ENCODE data around the gene BCL11B. TPM values are rescaled to one million over a fixed set of nuclear protein-coding genes. Genes with fewer than 3 reads are reported as not detected.

BCL11B gene
- total RNA-seq, 1 donor from 2014 or later: 0.16 TPM

- intact Hi-C loops (cut with DNase I): no loop called here
- no peak for DNase-seq (ENCODE audit: low spot score)
Observed at GRCh38 chr14:99155173-99156089, 116.6 kb downstream of the BCL11B start.

- intact Hi-C loops (cut with DNase I): no loop called here
- DNase-seq (ENCODE audit: low spot score): no peak
Observed at GRCh38 chr14:99150236-99150635, 121.8 kb downstream of the BCL11B start.

- intact Hi-C loops (cut with DNase I): no loop called here
- DNase-seq (ENCODE audit: low spot score): no peak
Observed at GRCh38 chr14:99148861-99149610, 123.0 kb downstream of the BCL11B start.

GRCh38 chr14:99148131-99148530 is 123.9 kb downstream of the BCL11B start:
- no peak for DNase-seq (ENCODE audit: low spot score)
- intact Hi-C loops (cut with DNase I): no loop called here

- DNase-seq (ENCODE audit: low spot score): no peak
- intact Hi-C loops (cut with DNase I): no loop called here
Observed at GRCh38 chr14:99147366-99147740, 124.6 kb downstream of the BCL11B start.

- DNase-seq (ENCODE audit: low spot score): no peak
- intact Hi-C loops (cut with DNase I): no loop called here
Observed at GRCh38 chr14:99146616-99147365, 125.2 kb downstream of the BCL11B start.

GRCh38 chr14:99145307-99145706 is 126.7 kb downstream of the BCL11B start:
- intact Hi-C loops (cut with DNase I): no loop called here
- DNase-seq (ENCODE audit: low spot score): no peak

- no peak for DNase-seq (ENCODE audit: low spot score)
Observed at GRCh38 chr14:99143793-99144192, 128.2 kb downstream of the BCL11B start.

GRCh38 chr14:99143126-99143525 is 128.9 kb downstream of the BCL11B start:
- intact Hi-C loops (cut with DNase I): no loop called here
- DNase-seq (ENCODE audit: low spot score): no peak

More at GRCh38 chr14:99143793-99144192, 128.2 kb downstream of the BCL11B start:
- intact Hi-C loops (cut with DNase I): no loop called here

- intact Hi-C loops (cut with DNase I): no loop called here
- DNase-seq (ENCODE audit: low spot score): no peak
Observed at GRCh38 chr14:99141236-99141635, 130.8 kb downstream of the BCL11B start.

GRCh38 chr14:99138999-99139865 is 132.8 kb downstream of the BCL11B start:
- no peak for DNase-seq (ENCODE audit: low spot score)
- intact Hi-C loops (cut with DNase I): no loop called here

GRCh38 chr14:99137913-99138571 is 134.0 kb downstream of the BCL11B start:
- intact Hi-C loops (cut with DNase I): no loop called here
- DNase-seq (ENCODE audit: low spot score): no peak

GRCh38 chr14:99137001-99137700 is 134.8 kb downstream of the BCL11B start:
- intact Hi-C loops (cut with DNase I): no loop called here
- DNase-seq (ENCODE audit: low spot score): no peak

GRCh38 chr14:99136401-99136800 is 135.6 kb downstream of the BCL11B start:
- intact Hi-C loops (cut with DNase I): no loop called here
- no peak for DNase-seq (ENCODE audit: low spot score)

GRCh38 chr14:99136047-99136400 is 136.0 kb downstream of the BCL11B start:
- intact Hi-C loops (cut with DNase I): no loop called here
- DNase-seq (ENCODE audit: low spot score): peak; percentile 61

- DNase-seq (ENCODE audit: low spot score): no peak
Observed at GRCh38 chr14:99134516-99135046, 137.4 kb downstream of the BCL11B start.

GRCh38 chr14:99133636-99134515 is 138.1 kb downstream of the BCL11B start:
- intact Hi-C loops (cut with DNase I): no loop called here
- DNase-seq (ENCODE audit: low spot score): peak; percentile 53

More at GRCh38 chr14:99134516-99135046, 137.4 kb downstream of the BCL11B start:
- intact Hi-C loops (cut with DNase I): no loop called here
